NT2/D1 (cell line): ENCODE data around the gene FAHD1.

Experiments
- YY1 ChIP-seq: IDR thresholded peaks from 2 replicates; pipeline ENCODE4 v1.6.1; 2011; ENCODE audit not compliant: insufficient read length, insufficient read depth
- ZNF274 ChIP-seq: IDR thresholded peaks from 2 replicates; pipeline ENCODE4 v1.6.1; 2011; ENCODE audit warnings: mild to moderate bottlenecking, low read depth, low read length

- TF ChIP-seq ZNF274 (no peak), YY1 (no peak)
Observed at GRCh38 chr16:1825381-1825863, 1.6 kb upstream of the FAHD1 start.
